CD14-positive monocyte (primary cell): ENCODE results near the gene HMOX1. TPM values are rescaled to one million over a fixed set of nuclear protein-coding genes. Genes with fewer than 3 reads are reported as not detected.
"Not testable (repeated sequence)": the region's sequence is repeated elsewhere in the genome, so short reads cannot be mapped to it uniquely, and the experiment has no call there.

Experiments
- DNase-seq, 3 donors: peaks; one replicate each; pipeline ENCODE4 v3.0.0-alpha.2; 2011 to 2022
- H2AFZ ChIP-seq: 2 replicates; pipeline ENCODE4 v1.6.0; 2012; ENCODE audit warnings: mild to moderate bottlenecking, low read depth, low read length, inconsistent platforms; ENCODE audit not compliant: insufficient read depth, poor library complexity, severe bottlenecking
- H3K27ac ChIP-seq, 2 donors: 1 replicate in 1 of 2; 2 replicates in 1 of 2; pipeline ENCODE4 v1.5.1; 2012 to 2013; ENCODE audit warnings: low read length in 2 of 2, control low read depth in 1 of 2, inconsistent platforms in 1 of 2, low read depth in 1 of 2, mild to moderate bottlenecking in 1 of 2
- H3K27me3 ChIP-seq, 2 donors: one replicate each; pipeline versions ENCODE4 v1.6.0 to v1.6.1; 2011 to 2013; ENCODE audit warnings: low read length in 2 of 2; ENCODE audit not compliant: control insufficient read depth in 2 of 2, insufficient read depth in 2 of 2
- H3K36me3 ChIP-seq, 2 donors: replicated peaks in 1 of 2; 1 replicate in 1 of 2; 2 replicates in 1 of 2; pipeline versions ENCODE4 v1.5.1 to v1.6.1; 2012 to 2013; ENCODE audit warnings: low read length in 2 of 2, control low read depth in 1 of 2, inconsistent platforms in 1 of 2, mild to moderate bottlenecking in 1 of 2; ENCODE audit not compliant: insufficient read depth in 2 of 2, control insufficient read depth in 1 of 2
- H3K4me1 ChIP-seq, 2 donors: 1 replicate in 1 of 2; 2 replicates in 1 of 2; pipeline versions ENCODE4 v1.5.1 to v1.6.1; 2012 to 2013; ENCODE audit warnings: low read length in 2 of 2, control low read depth in 1 of 2, inconsistent platforms in 1 of 2, mild to moderate bottlenecking in 1 of 2, moderate library complexity in 1 of 2; ENCODE audit not compliant: insufficient read depth in 2 of 2, control insufficient read depth in 1 of 2
- H3K4me2 ChIP-seq: replicated peaks from 2 replicates; pipeline ENCODE3; 2012; ENCODE audit warnings: low read length, moderate library complexity, mild to moderate bottlenecking; ENCODE audit not compliant: poor library complexity, severe bottlenecking; ENCODE audit errors: extremely low read depth
- H3K4me3 ChIP-seq, 3 experiments: fragments of 200-600 bp in 1 of 3; sonication (generic) in 1 of 3; replicated peaks in 1 of 3; 1 replicate in 2 of 3; 2 replicates in 1 of 3; pipeline ENCODE4 v1.5.1; 2011 to 2013; ENCODE audit warnings: low read length in 3 of 3, mild to moderate bottlenecking in 3 of 3, control low read depth in 2 of 3, low read depth in 2 of 3, inconsistent platforms in 1 of 3, moderate library complexity in 1 of 3
- H3K79me2 ChIP-seq: 2 replicates; pipeline ENCODE4 v1.6.0; 2012; ENCODE audit warnings: mild to moderate bottlenecking, control low read depth, inconsistent platforms, low read length, moderate library complexity; ENCODE audit not compliant: insufficient read depth
- H3K9ac ChIP-seq: 2 replicates; pipeline ENCODE4 v1.6.0; 2017; ENCODE audit warnings: low read length, mild to moderate bottlenecking; ENCODE audit not compliant: insufficient read depth, poor library complexity, severe bottlenecking
- H3K9me3 ChIP-seq, 2 donors: replicated peaks in 1 of 2; 1 replicate in 1 of 2; 2 replicates in 1 of 2; pipeline versions ENCODE4 v1.5.1 to v1.6.1; 2012 to 2013; ENCODE audit warnings: low read length in 2 of 2, control low read depth in 1 of 2; ENCODE audit not compliant: control insufficient read depth in 1 of 2, insufficient read depth in 1 of 2
- H4K20me1 ChIP-seq: 2 replicates; pipeline ENCODE4 v1.6.0; 2012; ENCODE audit warnings: mild to moderate bottlenecking, low read length, control low read depth, moderate library complexity; ENCODE audit not compliant: insufficient read depth
- H3K27ac Mint-ChIP-seq, 7 donors: one replicate each; pipeline ENCODE4 v1.8.0; 2020; ENCODE audit warnings: mild to moderate bottlenecking in 7 of 7, mixed read lengths in 7 of 7, moderate library complexity in 6 of 7, inconsistent platforms in 2 of 7
- H3K27me3 Mint-ChIP-seq, 3 donors: one replicate each; pipeline ENCODE4 v1.8.0; 2021 to 2022; ENCODE audit warnings: low read depth in 3 of 3, mild to moderate bottlenecking in 3 of 3, mixed read lengths in 3 of 3, moderate library complexity in 3 of 3, inconsistent platforms in 1 of 3
- H3K36me3 Mint-ChIP-seq, 2 donors: one replicate each; pipeline ENCODE4 v1.8.0; 2020; ENCODE audit warnings: mixed read lengths in 2 of 2, inconsistent platforms in 1 of 2, mild to moderate bottlenecking in 1 of 2
- H3K4me1 Mint-ChIP-seq: one replicate; pipeline ENCODE4 v1.8.0; 2020; ENCODE audit warnings: mild to moderate bottlenecking, mixed read lengths
- H3K4me3 Mint-ChIP-seq, 2 donors: one replicate each; pipeline ENCODE4 v1.8.0; 2020; ENCODE audit warnings: mild to moderate bottlenecking in 2 of 2, mixed read lengths in 2 of 2, moderate library complexity in 1 of 2
- H3K9me3 Mint-ChIP-seq, 7 donors: one replicate each; pipeline ENCODE4 v1.8.0; 2020 to 2022; ENCODE audit warnings: mixed read lengths in 7 of 7, mild to moderate bottlenecking in 6 of 7, moderate library complexity in 6 of 7, inconsistent platforms in 2 of 7
- WGBS: methylation state at CpG from one replicate; pipeline ENCODE4 v1.1.5; 2013; ENCODE audit warnings: missing lambda C conversion rate; ENCODE audit not compliant: insufficient coverage; 5-methylcytosine and 5-hydroxymethylcytosine counted together
- intact Hi-C, 2 donors: fragments of 100-400 bp; cut with micrococcal nuclease; formaldehyde crosslinking; loops; one replicate each; pipeline versions ENCODE4 v1.15.0 to v1.15.1; 2023
- polyA plus RNA-seq, 3 donors: library from polyadenylated mRNA; depleted of rRNA in 1 of 3; unstranded in 2 of 3; stranded (reverse) in 1 of 3; fragments of 300-500 nt in 2 of 3; fragments of >200 nt in 1 of 3; fragmentation: Illumina TruSeq in 2 of 3; gene quantifications; 1 replicate in 2 of 3; 2 replicates in 1 of 3; pipeline ENCODE4 v1.2.3, GENCODE V29; 2012 to 2021
- TF ChIP-seq, protein P1 (sequence below): fragments of 200-600 bp; IDR thresholded peaks from one replicate; pipeline ENCODE4 v1.8.0; 2022; ENCODE audit warnings: antibody characterized with exemption, mild to moderate bottlenecking

The HMOX1 gene
- polyA plus RNA-seq, 3 donors = 180 to 233 (median 193) TPM

- H3K4me1 Mint-ChIP-seq = no peaks in the 10 kb centered on the region
- Histone ChIP-seq H3K4me3 (no peak overlapping the region), H3K9me3 (peaks cover 13 to 19% of the 10 kb centered on the region in 2 donors), H3K79me2 (no peaks in the 10 kb centered on the region), H3K4me1 (no peaks in the 10 kb centered on the region), H3K9ac (no peak overlapping the region), H3K27me3 (no peaks in the 10 kb centered on the region), H4K20me1 (no peaks in the 10 kb centered on the region), H3K27ac (no peak overlapping the region), H3K36me3 (peaks cover 9 to 34% of the 10 kb centered on the region in 2 donors), H2AFZ (no peak overlapping the region), H3K4me2 (no peak overlapping the region)
- peaks cover 39 to 58% of the 10 kb centered on the region in 2 donors for H3K36me3 Mint-ChIP-seq
- H3K4me3 Mint-ChIP-seq = no peak overlapping the region
- peaks cover 6 to 13% (median 9%) of the 10 kb centered on the region in 7 donors for H3K9me3 Mint-ChIP-seq
- DNase-seq = peak in 1 of 3 donors; percentile 17
- intact Hi-C loops = loop anchor here in 1 of 2 donors (10.0 kb wide), 1 partner anchor 188 kb away; no protein-coding TSS in a partner anchor
- H3K27ac Mint-ChIP-seq = no peak overlapping the region
- peaks cover 0 to 2% (median 0%) of the 10 kb centered on the region in 3 donors for H3K27me3 Mint-ChIP-seq
- WGBS = 91% methylated on average over 1 of the region's 2 CpGs
- TF ChIP-seq, protein P1, sequence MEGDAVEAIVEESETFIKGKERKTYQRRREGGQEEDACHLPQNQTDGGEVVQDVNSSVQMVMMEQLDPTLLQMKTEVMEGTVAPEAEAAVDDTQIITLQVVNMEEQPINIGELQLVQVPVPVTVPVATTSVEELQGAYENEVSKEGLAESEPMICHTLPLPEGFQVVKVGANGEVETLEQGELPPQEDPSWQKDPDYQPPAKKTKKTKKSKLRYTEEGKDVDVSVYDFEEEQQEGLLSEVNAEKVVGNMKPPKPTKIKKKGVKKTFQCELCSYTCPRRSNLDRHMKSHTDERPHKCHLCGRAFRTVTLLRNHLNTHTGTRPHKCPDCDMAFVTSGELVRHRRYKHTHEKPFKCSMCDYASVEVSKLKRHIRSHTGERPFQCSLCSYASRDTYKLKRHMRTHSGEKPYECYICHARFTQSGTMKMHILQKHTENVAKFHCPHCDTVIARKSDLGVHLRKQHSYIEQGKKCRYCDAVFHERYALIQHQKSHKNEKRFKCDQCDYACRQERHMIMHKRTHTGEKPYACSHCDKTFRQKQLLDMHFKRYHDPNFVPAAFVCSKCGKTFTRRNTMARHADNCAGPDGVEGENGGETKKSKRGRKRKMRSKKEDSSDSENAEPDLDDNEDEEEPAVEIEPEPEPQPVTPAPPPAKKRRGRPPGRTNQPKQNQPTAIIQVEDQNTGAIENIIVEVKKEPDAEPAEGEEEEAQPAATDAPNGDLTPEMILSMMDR = no peak
These were observed 56.2 kb downstream of the HMOX1 start for GRCh38 chr22:35437049-35437448.

DNA sequence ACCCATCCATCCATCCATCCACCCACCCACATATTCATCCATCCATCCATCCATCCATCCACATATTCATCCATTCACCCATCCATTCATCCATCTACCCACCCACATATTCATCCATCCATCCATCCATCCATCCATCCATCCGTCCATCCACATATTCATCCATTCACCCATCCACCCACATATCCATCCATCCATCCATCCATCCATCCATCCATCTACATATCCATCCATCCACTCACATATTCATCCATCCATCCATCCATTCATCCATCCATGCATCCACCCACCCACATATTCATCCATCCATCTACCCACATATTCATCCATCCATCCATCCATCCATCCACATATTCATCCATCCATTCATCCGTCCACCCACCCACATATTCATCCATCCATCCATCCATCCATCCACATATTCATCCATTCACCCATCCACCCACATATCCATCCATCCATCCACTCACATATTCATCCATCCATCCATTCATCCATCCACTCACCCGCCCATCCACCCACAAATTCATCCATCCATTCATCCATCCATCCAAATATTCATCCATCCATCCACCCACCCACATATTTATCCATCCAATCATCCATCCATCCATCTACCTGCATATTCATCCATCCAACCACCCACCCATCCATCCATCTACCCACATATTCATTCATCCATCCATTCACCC is 57.9 kb downstream of the HMOX1 start:
- not testable (repeated sequence) for H3K27me3 Mint-ChIP-seq, H3K27ac Mint-ChIP-seq, H3K9ac ChIP-seq

More for the DNA sequence above, 57.9 kb downstream of the HMOX1 start:
- not testable (repeated sequence) for H4K20me1 ChIP-seq, H3K4me1 Mint-ChIP-seq, DNase-seq, H2AFZ ChIP-seq, H3K4me2 ChIP-seq, H3K9me3 Mint-ChIP-seq, H3K4me3 Mint-ChIP-seq, H3K27me3 ChIP-seq, H3K4me1 ChIP-seq, H3K4me3 ChIP-seq, H3K79me2 ChIP-seq, H3K9me3 ChIP-seq, H3K27ac ChIP-seq
- 71% methylated on average over 3 of the region's 3 CpGs for WGBS
- peaks cover 0 to 17% of the 10 kb centered on the region in 2 donors for H3K36me3 ChIP-seq
- intact Hi-C loops = loop anchor here in 1 of 2 donors (10.0 kb wide), 1 partner anchor 186 kb away; no protein-coding TSS in a partner anchor
- peaks cover 26 to 51% of the 10 kb centered on the region in 2 donors for H3K36me3 Mint-ChIP-seq
